Activated B cell treated with CpG ODN at 0.5 μM for 24 hours (primary cell): ENCODE results near the gene SYNE1. TPM values are rescaled to one million over a fixed set of nuclear protein-coding genes. Genes with fewer than 3 reads are reported as not detected.

Source experiments
- ATAC-seq: fragments of 200-7000 bp; cut with Tn5 transposase; one replicate; pipeline ENCODE4 v1.10.0; 2021; ENCODE audit warnings: low read depth, mild to moderate bottlenecking, moderate library complexity
- CTCF ChIA-PET: fragments of 350-600 bp; sonication (Branson Sonifier 250); formaldehyde crosslinking; loops from one replicate; lab custom pipeline; 2021; ENCODE audit warnings: antibody characterized with exemption; lab: Charles Lee
- POLR2A ChIA-PET: fragments of 350-600 bp; sonication (Branson Sonifier 250); formaldehyde crosslinking; loops from one replicate; lab custom pipeline; 2021; ENCODE audit warnings: antibody characterized with exemption; lab: Charles Lee
- DNase-seq: peaks from one replicate; pipeline ENCODE4 v3.0.0; 2022
- H3K27ac Mint-ChIP-seq: one replicate; pipeline ENCODE4 v1.8.0; 2020; ENCODE audit warnings: mixed read lengths
- H3K27me3 Mint-ChIP-seq: one replicate; pipeline ENCODE4 v1.8.0; 2021; ENCODE audit warnings: mixed read lengths
- H3K36me3 Mint-ChIP-seq: one replicate; pipeline ENCODE4 v1.8.0; 2021; ENCODE audit warnings: low read depth, mixed read lengths
- H3K4me1 Mint-ChIP-seq: one replicate; pipeline ENCODE4 v1.8.0; 2021; ENCODE audit warnings: mixed read lengths
- H3K4me3 Mint-ChIP-seq: one replicate; pipeline ENCODE4 v1.8.0; 2020; ENCODE audit warnings: mild to moderate bottlenecking, mixed read lengths
- H3K9me3 Mint-ChIP-seq: one replicate; pipeline ENCODE4 v1.8.0; 2020; ENCODE audit warnings: mixed read lengths
- intact Hi-C: fragments of 100-400 bp; cut with micrococcal nuclease; formaldehyde crosslinking; loops from one replicate; pipeline ENCODE4 v1.15.1; 2024
- total RNA-seq: library from RNA; stranded (reverse); gene quantifications from 2 replicates; pipeline ENCODE4 v1.2.3, GENCODE V29; 2022
- TF ChIP-seq, protein P1 (sequence below): fragments of 200-600 bp; IDR thresholded peaks from one replicate; pipeline ENCODE4 v1.8.0; 2022; ENCODE audit warnings: antibody characterized with exemption, mild to moderate bottlenecking

SYNE1 gene
- total RNA-seq, 1 donor from 2014 or later: 74.9 TPM

GRCh38 chr6:152261179-152261578, 376.0 kb downstream of the SYNE1 start:
- no peaks in the 10 kb centered on the region for H3K4me1 Mint-ChIP-seq
- POLR2A ChIA-PET: no interaction called here
- TF ChIP-seq, protein P1, sequence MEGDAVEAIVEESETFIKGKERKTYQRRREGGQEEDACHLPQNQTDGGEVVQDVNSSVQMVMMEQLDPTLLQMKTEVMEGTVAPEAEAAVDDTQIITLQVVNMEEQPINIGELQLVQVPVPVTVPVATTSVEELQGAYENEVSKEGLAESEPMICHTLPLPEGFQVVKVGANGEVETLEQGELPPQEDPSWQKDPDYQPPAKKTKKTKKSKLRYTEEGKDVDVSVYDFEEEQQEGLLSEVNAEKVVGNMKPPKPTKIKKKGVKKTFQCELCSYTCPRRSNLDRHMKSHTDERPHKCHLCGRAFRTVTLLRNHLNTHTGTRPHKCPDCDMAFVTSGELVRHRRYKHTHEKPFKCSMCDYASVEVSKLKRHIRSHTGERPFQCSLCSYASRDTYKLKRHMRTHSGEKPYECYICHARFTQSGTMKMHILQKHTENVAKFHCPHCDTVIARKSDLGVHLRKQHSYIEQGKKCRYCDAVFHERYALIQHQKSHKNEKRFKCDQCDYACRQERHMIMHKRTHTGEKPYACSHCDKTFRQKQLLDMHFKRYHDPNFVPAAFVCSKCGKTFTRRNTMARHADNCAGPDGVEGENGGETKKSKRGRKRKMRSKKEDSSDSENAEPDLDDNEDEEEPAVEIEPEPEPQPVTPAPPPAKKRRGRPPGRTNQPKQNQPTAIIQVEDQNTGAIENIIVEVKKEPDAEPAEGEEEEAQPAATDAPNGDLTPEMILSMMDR: no peak
- peaks cover 77% of the 10 kb centered on the region for H3K36me3 Mint-ChIP-seq
- DNase-seq: no peak
- H3K27me3 Mint-ChIP-seq: no peaks in the 10 kb centered on the region
- H3K9me3 Mint-ChIP-seq: peaks cover 3% of the 10 kb centered on the region
- CTCF ChIA-PET: no interaction called here
- ATAC-seq: no peak
- H3K27ac Mint-ChIP-seq: no peak overlapping the region
- no peak overlapping the region for H3K4me3 Mint-ChIP-seq
- intact Hi-C loops: no loop called here

- H3K36me3 Mint-ChIP-seq: peaks cover 81% of the 10 kb centered on the region
- ChIA-PET POLR2A (no interaction called here), CTCF (no interaction called here)
- H3K4me1 Mint-ChIP-seq: no peaks in the 10 kb centered on the region
- no peak for DNase-seq
- ATAC-seq: no peak
- H3K27me3 Mint-ChIP-seq: no peaks in the 10 kb centered on the region
- intact Hi-C loops: no loop called here
- TF ChIP-seq, protein P1: no peak
- H3K9me3 Mint-ChIP-seq: peaks cover 3% of the 10 kb centered on the region
- no peak overlapping the region for H3K27ac Mint-ChIP-seq
- no peak overlapping the region for H3K4me3 Mint-ChIP-seq
These were observed 377.9 kb downstream of the SYNE1 start for GRCh38 chr6:152259234-152259633.

- CTCF ChIA-PET: no interaction called here
These were observed 379.6 kb downstream of the SYNE1 start for GRCh38 chr6:152257581-152257980.

DNA sequence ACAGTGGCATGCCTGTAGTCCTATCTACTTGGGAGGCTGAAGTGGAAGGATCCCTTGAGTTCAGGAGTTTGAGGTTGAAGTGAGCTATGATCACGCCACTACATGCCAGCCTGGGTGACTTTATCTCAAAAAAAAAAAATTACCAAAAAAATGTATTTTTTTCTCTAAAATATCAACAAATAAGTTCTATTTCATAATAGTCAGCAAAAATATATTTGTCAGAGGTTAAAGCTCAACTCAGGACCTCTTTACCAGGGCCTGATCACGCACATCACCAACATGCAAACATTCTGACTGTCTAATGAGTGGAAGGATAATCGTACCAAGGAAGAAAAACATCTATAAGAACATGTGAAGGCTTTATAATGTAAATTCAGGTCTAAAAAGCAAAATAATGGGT, 387.0 kb downstream of the SYNE1 start:
- intact Hi-C loops: no loop called here
- no peak overlapping the region for H3K27ac Mint-ChIP-seq
- no peaks in the 10 kb centered on the region for H3K9me3 Mint-ChIP-seq
- ChIA-PET POLR2A (no interaction called here), CTCF (no interaction called here)
- TF ChIP-seq, protein P1: no peak
- H3K27me3 Mint-ChIP-seq: no peaks in the 10 kb centered on the region
- peaks cover 69% of the 10 kb centered on the region for H3K36me3 Mint-ChIP-seq
- no peaks in the 10 kb centered on the region for H3K4me1 Mint-ChIP-seq
- DNase-seq: no peak
- no peak overlapping the region for H3K4me3 Mint-ChIP-seq
- ATAC-seq: no peak

More at GRCh38 chr6:152257581-152257980, 379.6 kb downstream of the SYNE1 start:
- Mint-ChIP-seq H3K36me3 (peaks cover 84% of the 10 kb centered on the region), H3K27me3 (no peaks in the 10 kb centered on the region), H3K4me3 (no peak overlapping the region), H3K9me3 (no peaks in the 10 kb centered on the region), H3K27ac (no peak overlapping the region), H3K4me1 (no peaks in the 10 kb centered on the region)
- TF ChIP-seq, protein P1: no peak
- POLR2A ChIA-PET: no interaction called here
- intact Hi-C loops: no loop called here
- ATAC-seq (no peak), DNase-seq (no peak)

DNA sequence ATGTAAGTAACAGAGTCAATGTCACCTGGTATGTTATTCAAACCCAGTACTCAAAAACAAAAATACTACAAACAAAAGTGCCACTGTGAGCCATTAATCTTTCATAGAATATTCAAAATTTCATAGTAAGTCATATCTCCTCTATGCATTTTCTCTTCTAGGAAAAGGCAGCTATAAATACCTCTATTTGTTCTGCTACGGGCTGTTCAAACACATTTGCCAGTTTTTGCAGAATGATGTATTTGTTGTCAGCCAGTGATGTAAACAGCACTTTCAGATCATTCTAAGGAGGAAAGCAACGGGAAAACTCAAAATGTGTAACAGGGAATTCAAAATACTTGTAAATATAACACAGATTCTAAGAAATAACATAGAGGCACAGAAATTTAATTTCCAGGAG, 388.2 kb downstream of the SYNE1 start:
- POLR2A ChIA-PET: no interaction called here
- no peaks in the 10 kb centered on the region for H3K4me1 Mint-ChIP-seq
- H3K9me3 Mint-ChIP-seq: no peaks in the 10 kb centered on the region
- ATAC-seq: no peak
- no peak overlapping the region for H3K27ac Mint-ChIP-seq
- peaks cover 72% of the 10 kb centered on the region for H3K36me3 Mint-ChIP-seq
- H3K4me3 Mint-ChIP-seq: no peak overlapping the region
- no peak for DNase-seq
- H3K27me3 Mint-ChIP-seq: no peaks in the 10 kb centered on the region
- TF ChIP-seq, protein P1: no peak
- CTCF ChIA-PET: interaction anchor here (0.6 kb wide), 1 partner anchor 29 kb away, joined by 8 read pairs; no protein-coding TSS in a partner anchor
- intact Hi-C loops: no loop called here
